Measurements from ENCODE around the gene PWP1. TPM values are rescaled to one million over a fixed set of nuclear protein-coding genes. Genes with fewer than 3 reads are reported as not detected.
A peak's percentile ranks its signal among the peaks of the same experiment; 100 is the strongest.

Gene PWP1
- total and polyA plus RNA-seq, 9 of the 15 experiments (the other 6 are each of a cell fraction or from before 2014, with no cell fraction given) = 61.6 to 401 (median 111) TPM

DNA sequence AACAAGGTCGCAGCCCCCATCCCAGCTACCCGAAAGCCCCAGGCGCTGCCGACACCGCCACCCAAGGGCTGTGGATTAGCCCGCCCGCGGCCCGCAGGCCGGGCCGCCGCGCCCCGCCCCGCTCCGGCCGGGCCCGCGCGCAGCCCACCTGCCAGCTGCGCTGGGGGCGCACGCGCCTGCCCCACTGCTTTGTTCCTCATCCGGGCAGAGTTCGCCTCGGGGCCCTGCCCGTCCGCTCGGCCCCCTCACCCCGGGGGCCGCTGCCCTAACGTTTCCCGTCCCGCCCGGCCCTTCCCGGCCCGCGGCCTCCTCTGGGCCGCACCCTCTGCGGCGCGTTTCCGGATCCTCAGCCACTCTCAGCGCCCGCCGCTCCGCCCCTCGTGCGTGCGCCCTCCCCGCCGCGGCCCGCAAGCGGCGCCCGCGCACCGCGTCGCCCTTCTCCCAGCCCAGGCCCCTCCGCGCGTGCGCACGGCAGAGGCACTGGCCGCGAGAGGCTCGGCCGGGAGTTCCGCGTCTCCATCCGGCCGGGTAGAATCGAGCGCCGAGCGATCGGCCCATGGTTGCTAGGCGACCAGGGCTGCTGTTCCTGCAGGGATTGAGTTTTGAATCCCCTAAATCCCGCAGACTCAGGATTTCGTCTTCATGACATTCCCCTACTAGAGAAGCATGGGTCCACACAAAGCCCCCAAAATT is 75.4 kb downstream of the PWP1 start, which contains the start of gene PRDM4 (continued):
- TF ChIP-seq MTA1 (IDR thresholded peaks at IDR 0.05; ENCODE audit: borderline replicate concordance) (no peak), BRF1 (IDR thresholded peaks at IDR 0.05; ENCODE audit: borderline replicate concordance, extremely low read depth, insufficient read length) (no peak), CHD4 (IDR thresholded peaks at IDR 0.05; ENCODE audit: insufficient read depth, insufficient replicate concordance, low read depth, low read length, poor library complexity, severe bottlenecking) (no peak), ETS2 (tag; IDR thresholded peaks at IDR 0.05; ENCODE audit: borderline replicate concordance, poor library complexity, severe bottlenecking) (no peak), NR2C1 (IDR thresholded peaks at IDR 0.05) (no peak), NR2C1 (tag; IDR thresholded peaks at IDR 0.05) (no peak), SMAD1 (IDR thresholded peaks at IDR 0.05; ENCODE audit: low read depth, low read length, partially characterized antibody) (no peak), HSF4 (CRISPR knock-in tag; IDR thresholded peaks at IDR 0.05; ENCODE audit: borderline replicate concordance) (no peak), SMARCE1 (IDR thresholded peaks at IDR 0.05) (no peak), ZNF696 (CRISPR knock-in tag; conservative IDR thresholded peaks at IDR 0.05) (no peak), SRF (CRISPR knock-in tag; IDR thresholded peaks at IDR 0.05) (no peak), ZKSCAN8 (CRISPR knock-in tag; IDR thresholded peaks at IDR 0.05) (no peak), RB1 (IDR thresholded peaks at IDR 0.05; ENCODE audit: low read depth) (peak; percentile 91), ZNF644 (tag; IDR thresholded peaks at IDR 0.05; ENCODE audit: low read depth) (no peak)
- TF ChIP-seq, protein P1, sequence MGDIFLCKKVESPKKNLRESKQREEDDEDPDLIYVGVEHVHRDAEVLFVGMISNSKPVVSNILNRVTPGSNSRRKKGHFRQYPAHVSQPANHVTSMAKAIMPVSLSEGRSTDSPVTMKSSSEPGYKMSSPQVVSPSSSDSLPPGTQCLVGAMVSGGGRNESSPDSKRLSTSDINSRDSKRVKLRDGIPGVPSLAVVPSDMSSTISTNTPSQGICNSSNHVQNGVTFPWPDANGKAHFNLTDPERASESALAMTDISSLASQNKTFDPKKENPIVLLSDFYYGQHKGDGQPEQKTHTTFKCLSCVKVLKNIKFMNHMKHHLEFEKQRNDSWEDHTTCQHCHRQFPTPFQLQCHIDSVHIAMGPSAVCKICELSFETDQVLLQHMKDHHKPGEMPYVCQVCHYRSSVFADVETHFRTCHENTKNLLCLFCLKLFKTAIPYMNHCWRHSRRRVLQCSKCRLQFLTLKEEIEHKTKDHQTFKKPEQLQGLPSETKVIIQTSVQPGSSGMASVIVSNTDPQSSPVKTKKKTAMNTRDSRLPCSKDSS (IDR thresholded peaks at IDR 0.05; ENCODE audit: low read depth, partially characterized antibody) = no peak
- TF ChIP-seq, protein P2, sequence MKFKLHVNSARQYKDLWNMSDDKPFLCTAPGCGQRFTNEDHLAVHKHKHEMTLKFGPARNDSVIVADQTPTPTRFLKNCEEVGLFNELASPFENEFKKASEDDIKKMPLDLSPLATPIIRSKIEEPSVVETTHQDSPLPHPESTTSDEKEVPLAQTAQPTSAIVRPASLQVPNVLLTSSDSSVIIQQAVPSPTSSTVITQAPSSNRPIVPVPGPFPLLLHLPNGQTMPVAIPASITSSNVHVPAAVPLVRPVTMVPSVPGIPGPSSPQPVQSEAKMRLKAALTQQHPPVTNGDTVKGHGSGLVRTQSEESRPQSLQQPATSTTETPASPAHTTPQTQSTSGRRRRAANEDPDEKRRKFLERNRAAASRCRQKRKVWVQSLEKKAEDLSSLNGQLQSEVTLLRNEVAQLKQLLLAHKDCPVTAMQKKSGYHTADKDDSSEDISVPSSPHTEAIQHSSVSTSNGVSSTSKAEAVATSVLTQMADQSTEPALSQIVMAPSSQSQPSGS (CRISPR knock-in tag; IDR thresholded peaks at IDR 0.05) = no peak
